Measurements from ENCODE around the gene MTRR. TPM values are rescaled to one million over a fixed set of nuclear protein-coding genes. Genes with fewer than 3 reads are reported as not detected.

MTRR gene
- total and polyA plus RNA-seq, 2 donors (not counting 1 experiment from before 2014, with no cell fraction given): 25.5 to 67.8 TPM

DNA sequence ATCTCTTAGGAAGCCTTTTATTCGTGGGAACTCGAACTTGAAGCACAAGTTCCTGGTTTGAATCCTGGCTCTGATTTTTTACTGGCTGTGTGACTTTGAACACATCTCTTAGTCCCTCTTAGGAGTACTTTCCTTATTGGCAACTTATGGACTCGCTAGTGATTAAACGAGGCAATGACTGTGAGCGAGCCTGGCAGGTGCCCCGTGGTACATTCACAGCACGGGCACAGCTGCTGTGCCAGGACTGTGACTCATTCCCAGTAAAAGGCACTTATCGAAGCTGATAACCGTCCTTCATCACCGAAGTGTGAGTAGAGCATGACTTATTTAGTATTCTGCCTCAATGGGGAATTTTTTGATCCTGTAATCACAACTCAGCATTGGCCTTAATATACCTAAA is 40.7 kb upstream of the MTRR start:
- ChIA-PET CTCF (no interaction called here), POLR2A (no interaction called here)
- H3K79me2 ChIP-seq (ENCODE audit: control insufficient read depth, insufficient read depth, low read length): no peaks in the 10 kb centered on the region
- no peak overlapping the region for H2AFZ ChIP-seq (ENCODE audit: insufficient read depth, low read depth, low read length, poor library complexity, severe bottlenecking)
- ATAC-seq (ENCODE audit: low read depth) (no peak), DNase-seq (no peak)
- Mint-ChIP-seq H3K27ac (no peak overlapping the region), H3K27me3 (peaks cover 15% of the 10 kb centered on the region), H3K4me1 (no peaks in the 10 kb centered on the region), H3K9me3 (ENCODE audit: insufficient read depth) (no peaks in the 10 kb centered on the region), H3K4me3 (no peak overlapping the region)
- no peak overlapping the region for H3K4me2 ChIP-seq (replicated peaks; ENCODE audit: low read depth, low read length, poor library complexity, severe bottlenecking)
- no peaks in the 10 kb centered on the region for H3K4me1 ChIP-seq (ENCODE audit: control insufficient read depth in 2 of 2, insufficient read depth in 2 of 2, low read length in 2 of 2)
- intact Hi-C loops (cut with micrococcal nuclease): no loop called here
- TF ChIP-seq EZH2 (IDR thresholded peaks at IDR 0.05; ENCODE audit: borderline replicate concordance, insufficient read depth, low read depth, low read length, poor library complexity, severe bottlenecking): no peak
- TF ChIP-seq, protein P1, sequence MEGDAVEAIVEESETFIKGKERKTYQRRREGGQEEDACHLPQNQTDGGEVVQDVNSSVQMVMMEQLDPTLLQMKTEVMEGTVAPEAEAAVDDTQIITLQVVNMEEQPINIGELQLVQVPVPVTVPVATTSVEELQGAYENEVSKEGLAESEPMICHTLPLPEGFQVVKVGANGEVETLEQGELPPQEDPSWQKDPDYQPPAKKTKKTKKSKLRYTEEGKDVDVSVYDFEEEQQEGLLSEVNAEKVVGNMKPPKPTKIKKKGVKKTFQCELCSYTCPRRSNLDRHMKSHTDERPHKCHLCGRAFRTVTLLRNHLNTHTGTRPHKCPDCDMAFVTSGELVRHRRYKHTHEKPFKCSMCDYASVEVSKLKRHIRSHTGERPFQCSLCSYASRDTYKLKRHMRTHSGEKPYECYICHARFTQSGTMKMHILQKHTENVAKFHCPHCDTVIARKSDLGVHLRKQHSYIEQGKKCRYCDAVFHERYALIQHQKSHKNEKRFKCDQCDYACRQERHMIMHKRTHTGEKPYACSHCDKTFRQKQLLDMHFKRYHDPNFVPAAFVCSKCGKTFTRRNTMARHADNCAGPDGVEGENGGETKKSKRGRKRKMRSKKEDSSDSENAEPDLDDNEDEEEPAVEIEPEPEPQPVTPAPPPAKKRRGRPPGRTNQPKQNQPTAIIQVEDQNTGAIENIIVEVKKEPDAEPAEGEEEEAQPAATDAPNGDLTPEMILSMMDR (IDR thresholded peaks at IDR 0.05): no peak
- no peaks in the 10 kb centered on the region for H3K36me3 ChIP-seq (replicated peaks in 1 of 2; ENCODE audit: control extremely low read depth in 1 of 2, control insufficient read depth in 1 of 2, extremely low read depth in 1 of 2, insufficient read depth in 2 of 2, low read length in 1 of 2)
- H3K27ac ChIP-seq (ENCODE audit: low read length in 2 of 2): no peak overlapping the region
- no peaks in the 10 kb centered on the region for H3K9me3 ChIP-seq (ENCODE audit: control extremely low read depth in 1 of 3, control insufficient read depth in 2 of 3, insufficient read depth in 1 of 3, low read length in 2 of 3)
- no peaks in the 10 kb centered on the region for H4K20me1 ChIP-seq (ENCODE audit: control insufficient read depth, insufficient read depth, low read length, poor library complexity, severe bottlenecking)
- 84% methylated on average over 6 of the region's 10 CpGs for WGBS (ENCODE audit: insufficient coverage)
- no peak overlapping the region for H3K4me3 ChIP-seq (ENCODE audit: control extremely low read depth in 1 of 5, extremely low read depth in 1 of 5, insufficient read depth in 1 of 5, low read depth in 2 of 5, low read length in 4 of 5)
- H3K27me3 ChIP-seq (replicated peaks in 1 of 4; ENCODE audit: control extremely low read depth in 1 of 4, control insufficient read depth in 3 of 4, insufficient read depth in 4 of 4, low read length in 3 of 4): no peaks in the 10 kb centered on the region
- no peak overlapping the region for H3K9ac ChIP-seq (ENCODE audit: low read length)

DNA sequence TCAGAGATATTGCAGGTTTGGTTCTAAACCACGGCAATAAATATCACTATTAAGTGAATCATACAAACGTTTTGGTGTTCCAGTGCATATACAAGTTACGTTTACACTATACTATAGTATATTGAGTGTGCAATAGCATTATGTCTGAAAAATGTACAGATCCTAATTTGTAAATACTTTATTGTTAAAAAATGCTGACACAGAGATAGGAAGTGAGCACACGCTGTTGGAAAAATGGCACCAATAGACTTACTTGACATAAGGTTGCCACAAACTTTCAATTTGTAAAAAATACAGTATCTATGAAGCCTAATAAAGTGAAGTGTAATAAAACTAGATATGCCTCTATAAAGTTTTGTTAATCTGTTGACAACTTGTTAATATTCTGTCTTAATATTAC is 34.0 kb upstream of the MTRR start:
- no peak overlapping the region for H3K4me3 ChIP-seq (ENCODE audit: control extremely low read depth in 1 of 5, extremely low read depth in 1 of 5, insufficient read depth in 1 of 5, low read depth in 2 of 5, low read length in 4 of 5)
- no peak overlapping the region for H3K4me2 ChIP-seq (replicated peaks; ENCODE audit: low read depth, low read length, poor library complexity, severe bottlenecking)
- H2AFZ ChIP-seq (ENCODE audit: insufficient read depth, low read depth, low read length, poor library complexity, severe bottlenecking): no peak overlapping the region
- no peaks in the 10 kb centered on the region for H4K20me1 ChIP-seq (ENCODE audit: control insufficient read depth, insufficient read depth, low read length, poor library complexity, severe bottlenecking)
- no peaks in the 10 kb centered on the region for H3K4me1 ChIP-seq (ENCODE audit: control insufficient read depth in 2 of 2, insufficient read depth in 2 of 2, low read length in 2 of 2)
- H3K27ac ChIP-seq (ENCODE audit: low read length in 2 of 2): no peak overlapping the region
- no peak overlapping the region for H3K4me3 Mint-ChIP-seq
- no peaks in the 10 kb centered on the region for H3K36me3 ChIP-seq (replicated peaks in 1 of 2; ENCODE audit: control extremely low read depth in 1 of 2, control insufficient read depth in 1 of 2, extremely low read depth in 1 of 2, insufficient read depth in 2 of 2, low read length in 1 of 2)
- H3K4me1 Mint-ChIP-seq: no peaks in the 10 kb centered on the region
- peaks cover 0 to 5% (median 0%) of the 10 kb centered on the region in 4 experiments for H3K27me3 ChIP-seq (replicated peaks in 1 of 4; ENCODE audit: control extremely low read depth in 1 of 4, control insufficient read depth in 3 of 4, insufficient read depth in 4 of 4, low read length in 3 of 4)
- TF ChIP-seq, protein P1 (IDR thresholded peaks at IDR 0.05): no peak
- TF ChIP-seq EZH2 (IDR thresholded peaks at IDR 0.05; ENCODE audit: borderline replicate concordance, insufficient read depth, low read depth, low read length, poor library complexity, severe bottlenecking): no peak
- no peaks in the 10 kb centered on the region for H3K79me2 ChIP-seq (ENCODE audit: control insufficient read depth, insufficient read depth, low read length)
- H3K27ac Mint-ChIP-seq: no peak overlapping the region
- intact Hi-C loops (cut with micrococcal nuclease): no loop called here
- peaks cover 20% of the 10 kb centered on the region for H3K27me3 Mint-ChIP-seq
- ATAC-seq (ENCODE audit: low read depth): no peak
- ChIA-PET POLR2A (no interaction called here), CTCF (interaction anchor here (0.5 kb wide), 1 partner anchor 17 kb away, joined by 6 read pairs; no protein-coding TSS in a partner anchor)
- WGBS (ENCODE audit: insufficient coverage): no CpG with 5 or more reads among the region's 4 CpGs
- H3K9me3 ChIP-seq (ENCODE audit: control extremely low read depth in 1 of 3, control insufficient read depth in 2 of 3, insufficient read depth in 1 of 3, low read length in 2 of 3): no peaks in the 10 kb centered on the region
- H3K9me3 Mint-ChIP-seq (ENCODE audit: insufficient read depth): no peaks in the 10 kb centered on the region
- H3K9ac ChIP-seq (ENCODE audit: low read length): no peak overlapping the region
- no peak for DNase-seq

Measured in B cell (primary cell).